Adrenal gland (tissue), 5 donors: ENCODE measurements around the gene TRAF7.

Experiments
- CTCF ChIP-seq, 6 experiments: fragments of 450-650 bp in 4 of 6; fragments of 200-600 bp in 2 of 6; sonication (generic) in 1 of 6; IDR thresholded peaks; 1 replicate in 5 of 6; 2 replicates in 1 of 6; pipeline versions ENCODE4 v1.5.1 to v1.8.0; 2016 to 2021; ENCODE audit warnings: antibody characterized with exemption in 6 of 6, mild to moderate bottlenecking in 2 of 6, moderate library complexity in 1 of 6
- POLR2A ChIP-seq, 2 donors: fragments of 450-650 bp; IDR thresholded peaks; one replicate each; pipeline ENCODE4 v1.6.1; 2017; ENCODE audit warnings: antibody characterized with exemption in 2 of 2, mild to moderate bottlenecking in 2 of 2, moderate library complexity in 1 of 2
- donor health status: DM: no; HTN: no; CAD: no.

- TF ChIP-seq CTCF (IDR thresholded peaks at IDR 0.05) (no peak), POLR2A (IDR thresholded peaks at IDR 0.05) (no peak)
Observed at GRCh38 chr16:2187212-2187611, 31.6 kb downstream of the TRAF7 start.
